A549 treated with ZK216348 at 1 μM for 4 hours (cell line): ENCODE results near the gene RUNX3. TPM values are rescaled to one million over a fixed set of nuclear protein-coding genes. Genes with fewer than 3 reads are reported as not detected.

ENCODE experiments used
- total RNA-seq: library from RNA; stranded (reverse); fragments of 200-300 nt; extraction: Qiagen RNA extraction; gene quantifications from 5 replicates; pipeline ENCODE4 v1.2.3, GENCODE V29; 2022; ENCODE audit warnings: low read depth

Gene RUNX3
- 3.6 to 9.7 TPM (median 6.1 TPM) in 5 replicates for total RNA-seq

GRCh38 chr1:24930260-24931145 is at the start of gene RUNX3:
Gene RUNX3 (minus strand): TSS chr1:24930276. CDS start chr1:24929868, 408 bp downstream.

Other genes starting within 250 kb of the RUNX3 start
- 19.2 to 49.4 TPM (median 44.1 TPM) in 5 replicates for gene CLIC4, start 184.8 kb downstream of the RUNX3 start, total RNA-seq